ENCODE results near the gene MARK2.
A peak's percentile ranks its signal among the peaks of the same experiment; 100 is the strongest.

The MARK2 gene

GRCh38 chr11:63937713-63938478 lies 99.0 kb downstream of the MARK2 start:
- DNase-seq, result peak; percentile 70

GRCh38 chr11:63938479-63939396 lies 99.8 kb downstream of the MARK2 start, which contains the start of gene NAA40:
NAA40 (plus strand) TSS chr11:63939002; CDS start chr11:63939097, 95 bp downstream.
- peak; percentile 97 for DNase-seq

GRCh38 chr11:63939397-63939891 lies 100.5 kb downstream of the MARK2 start:
- peak; percentile 48 for DNase-seq

- DNase-seq, result no peak
Observed at GRCh38 chr11:63940786-63941185, 101.9 kb downstream of the MARK2 start.

GRCh38 chr11:63941901-63942300 lies 103.0 kb downstream of the MARK2 start:
- no peak for DNase-seq

- no peak for DNase-seq
Observed at GRCh38 chr11:63942803-63943202, 103.9 kb downstream of the MARK2 start.

GRCh38 chr11:63944987-63945386 lies 106.1 kb downstream of the MARK2 start:
- DNase-seq, result no peak

GRCh38 chr11:63945477-63946163 lies 106.7 kb downstream of the MARK2 start:
- peak; percentile 84 for DNase-seq

- no peak for DNase-seq
Observed at GRCh38 chr11:63951779-63952536, 113.0 kb downstream of the MARK2 start.

GRCh38 chr11:63952570-63952969 lies 113.7 kb downstream of the MARK2 start:
- DNase-seq, result no peak

- peak; percentile 55 for DNase-seq
Observed at GRCh38 chr11:63958008-63958407, 119.1 kb downstream of the MARK2 start.

All from NCI-H2171 treated with DMSO at 0.1 percent for 48 hours (cell line).